K562 (cell line): Measurements from ENCODE around the gene PTP4A1. TPM values are rescaled to one million over a fixed set of nuclear protein-coding genes. Genes with fewer than 3 reads are reported as not detected.

Source experiments
- CCAR2 ChIP-seq: fragments of 200-400 bp; formaldehyde crosslinking; IDR thresholded peaks from 2 replicates; pipeline ENCODE4 v1.6.1; 2017; ENCODE audit warnings: mild to moderate bottlenecking, low read depth, low read length
- CEBPZ ChIP-seq: fragments of 150-350 bp; IDR thresholded peaks from 2 replicates; pipeline ENCODE4 v1.6.1; 2014; ENCODE audit warnings: low read depth, mild to moderate bottlenecking, low read length, borderline replicate concordance
- CHD7 ChIP-seq: fragments of 200-600 bp; sonication (generic); IDR thresholded peaks from one replicate; pipeline ENCODE4 v1.6.1; 2012; ENCODE audit warnings: mild to moderate bottlenecking, low read depth, low read length, inconsistent platforms
- CTCF ChIP-seq, 3 experiments: IDR thresholded peaks in 2 of 3; conservative IDR thresholded peaks in 1 of 3; 2 replicates each; pipeline ENCODE4 v1.5.1; 2011 to 2012; ENCODE audit warnings: low read length in 3 of 3, mild to moderate bottlenecking in 3 of 3, control low read depth in 2 of 3, improper control_type of control experiment in 1 of 3, inconsistent platforms in 1 of 3, low read depth in 1 of 3, mixed read lengths in 1 of 3, moderate library complexity in 1 of 3; ENCODE audit not compliant: insufficient read depth in 2 of 3
- IFI16 ChIP-seq: fragments of 250-450 bp; sonication (Bioruptor Pico); IDR thresholded peaks from 2 replicates; pipeline ENCODE4 v2.1.2; 2022; ENCODE audit warnings: mild to moderate bottlenecking, inconsistent platforms
- POLR3G ChIP-seq: IDR thresholded peaks from 2 replicates; pipeline ENCODE4 v1.6.1; 2011; ENCODE audit not compliant: insufficient read length, insufficient replicate concordance; ENCODE audit errors: extremely low read depth
- SP1 ChIP-seq: sonication (generic); formaldehyde crosslinking; IDR thresholded peaks from 2 replicates; pipeline ENCODE4 v1.8.1; 2022; ENCODE audit warnings: mild to moderate bottlenecking, missing genetic modification reagents
- ZNF146 ChIP-seq: IDR thresholded peaks from one replicate; pipeline ENCODE4 v1.6.1; 2018; ENCODE audit warnings: missing compliant biosample characterization; ENCODE audit not compliant: unreplicated experiment
- ZNF436 ChIP-seq: fragments of 250-450, 450-650 bp; sonication (Bioruptor Pico); formaldehyde crosslinking; IDR thresholded peaks from 2 replicates; pipeline ENCODE4 v1.7.0; 2020; ENCODE audit warnings: mild to moderate bottlenecking
- ZNF766 ChIP-seq: fragments of 200-800 bp; sonication (Bioruptor generic); conservative IDR thresholded peaks from 2 replicates; pipeline ENCODE4 v1.6.1; 2016; ENCODE audit warnings: missing genetic modification characterization, missing compliant biosample characterization
- polyA plus RNA-seq, 8 experiments: library from polyadenylated mRNA; depleted of rRNA in 4 of 8; stranded (reverse) in 5 of 8; unstranded in 3 of 8; fragments of >200 nt; fragmentation: Nextera tagmentation in 2 of 8; fragmentation: Illumina TruSeq in 1 of 8; extraction: Ambion mirVana in 2 of 8; extraction: Trizol in 1 of 8; gene quantifications; 2 replicates each; pipeline versions ENCODE4 v1.2.1 to v1.2.3, GENCODE V29; 2011 to 2014; ENCODE audit warnings: inconsistent platforms in 1 of 8, missing spikeins in 1 of 8
- total RNA-seq, 7 experiments: library from RNA; depleted of rRNA in 6 of 7; stranded (reverse); fragments of >200 nt in 6 of 7; fragmentation: Illumina TruSeq in 2 of 7; extraction: Trizol in 2 of 7; gene quantifications; 2 replicates each; pipeline versions ENCODE4 v1.2.1 to v1.2.3, GENCODE V29; 2011 to 2021; ENCODE audit warnings: low replicate concordance in 1 of 7

Gene PTP4A1
- total and polyA plus RNA-seq, 9 of the 15 experiments (the other 6 are each of a cell fraction or from before 2014, with no cell fraction given): 3.7 to 67.5 (median 13.1) TPM

GRCh38 chr6:63573076-63573898 lies 1.0 kb downstream of the PTP4A1 start (continued):
- TF ChIP-seq CEBPZ (no peak), ZNF146 (no peak), ZNF766 (CRISPR knock-in tag) (no peak), CHD7 (no peak), ZNF436 (no peak), CCAR2 (no peak), SP1 (CRISPR knock-in tag) (no peak), IFI16 (no peak), POLR3G (no peak), CTCF (IDR thresholded peaks at IDR 0.05 in 2 of 3, conservative IDR thresholded peaks at IDR 0.05 in 1 of 3; ENCODE audit: insufficient read depth in 2 of 3, low read depth in 1 of 3, low read length in 3 of 3) (no peak; a peak in 1 of 6 replicates)
